ENCODE measurements around the gene MMP7.
A peak's percentile ranks its signal among the peaks of the same experiment; 100 is the strongest.
"Not testable (repeated sequence)": the region's sequence is repeated elsewhere in the genome, so short reads cannot be mapped to it uniquely, and the experiment has no call there.

The MMP7 gene

DNA sequence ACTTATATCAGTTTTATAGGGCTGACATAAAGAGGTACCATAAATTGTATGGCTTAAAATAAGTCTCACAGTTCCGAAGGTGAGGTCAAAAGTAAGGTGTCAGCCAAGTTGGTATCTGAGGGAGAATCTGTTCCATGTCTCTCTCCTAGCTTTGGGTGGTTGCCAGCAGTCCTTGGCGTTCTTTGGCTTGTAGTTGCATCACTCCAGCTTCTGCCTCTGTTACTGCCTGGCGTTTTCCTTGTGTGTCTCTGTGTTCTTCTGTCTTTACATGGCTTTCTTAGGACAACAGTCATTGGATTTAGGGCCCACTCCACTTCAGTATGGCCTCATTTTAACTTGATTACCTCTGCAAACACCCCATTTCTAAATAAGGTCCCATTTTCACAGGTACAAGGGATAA lies 16.7 kb downstream of the MMP7 start:
- no peak for DNase-seq (ENCODE audit: low read depth)
- no peak overlapping the region for H3K4me3 ChIP-seq (ENCODE audit: control insufficient read depth, low read depth, low read length)
- TF ChIP-seq, protein P1, sequence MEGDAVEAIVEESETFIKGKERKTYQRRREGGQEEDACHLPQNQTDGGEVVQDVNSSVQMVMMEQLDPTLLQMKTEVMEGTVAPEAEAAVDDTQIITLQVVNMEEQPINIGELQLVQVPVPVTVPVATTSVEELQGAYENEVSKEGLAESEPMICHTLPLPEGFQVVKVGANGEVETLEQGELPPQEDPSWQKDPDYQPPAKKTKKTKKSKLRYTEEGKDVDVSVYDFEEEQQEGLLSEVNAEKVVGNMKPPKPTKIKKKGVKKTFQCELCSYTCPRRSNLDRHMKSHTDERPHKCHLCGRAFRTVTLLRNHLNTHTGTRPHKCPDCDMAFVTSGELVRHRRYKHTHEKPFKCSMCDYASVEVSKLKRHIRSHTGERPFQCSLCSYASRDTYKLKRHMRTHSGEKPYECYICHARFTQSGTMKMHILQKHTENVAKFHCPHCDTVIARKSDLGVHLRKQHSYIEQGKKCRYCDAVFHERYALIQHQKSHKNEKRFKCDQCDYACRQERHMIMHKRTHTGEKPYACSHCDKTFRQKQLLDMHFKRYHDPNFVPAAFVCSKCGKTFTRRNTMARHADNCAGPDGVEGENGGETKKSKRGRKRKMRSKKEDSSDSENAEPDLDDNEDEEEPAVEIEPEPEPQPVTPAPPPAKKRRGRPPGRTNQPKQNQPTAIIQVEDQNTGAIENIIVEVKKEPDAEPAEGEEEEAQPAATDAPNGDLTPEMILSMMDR (IDR thresholded peaks at IDR 0.05; ENCODE audit: control insufficient read depth, insufficient read depth, low read depth, low read length, missing control alignments), result no peak

DNA sequence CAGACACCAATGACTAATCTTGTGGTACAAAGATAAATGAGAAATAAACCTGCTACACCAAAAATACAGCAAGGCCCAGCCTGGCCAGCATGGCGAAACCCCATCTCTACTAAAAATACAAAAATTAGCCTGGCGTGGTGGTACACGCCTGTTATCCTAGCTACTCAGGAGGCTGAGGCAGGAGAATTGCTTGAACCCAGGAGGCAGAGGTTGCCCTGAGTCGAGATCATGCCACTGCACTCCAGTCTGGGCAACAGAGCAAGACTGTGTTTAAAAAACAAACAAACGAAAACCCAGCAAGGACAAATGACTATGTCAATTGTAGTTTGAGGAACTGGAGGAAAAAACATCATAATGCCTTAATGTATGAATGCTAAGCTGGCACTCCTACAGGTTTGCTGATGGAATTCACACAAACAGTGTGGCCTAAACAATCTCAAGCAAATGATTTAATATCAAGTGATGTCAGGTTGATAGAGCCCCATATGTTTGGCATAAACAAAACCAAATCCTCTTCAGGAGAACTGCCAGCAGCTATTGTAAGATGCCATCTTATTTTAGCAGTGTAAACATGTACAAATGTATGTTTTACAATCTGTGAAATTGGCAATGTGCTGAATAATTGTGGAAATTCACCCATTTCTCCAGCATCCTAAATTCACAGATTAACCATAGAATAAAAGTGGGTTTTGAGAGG lies 20.0 kb downstream of the MMP7 start:
- DNase-seq (ENCODE audit: low read depth), result no peak
- TF ChIP-seq, protein P1 (IDR thresholded peaks at IDR 0.05; ENCODE audit: control insufficient read depth, insufficient read depth, low read depth, low read length, missing control alignments), result no peak
- no peak overlapping the region for H3K4me3 ChIP-seq (ENCODE audit: control insufficient read depth, low read depth, low read length)

DNA sequence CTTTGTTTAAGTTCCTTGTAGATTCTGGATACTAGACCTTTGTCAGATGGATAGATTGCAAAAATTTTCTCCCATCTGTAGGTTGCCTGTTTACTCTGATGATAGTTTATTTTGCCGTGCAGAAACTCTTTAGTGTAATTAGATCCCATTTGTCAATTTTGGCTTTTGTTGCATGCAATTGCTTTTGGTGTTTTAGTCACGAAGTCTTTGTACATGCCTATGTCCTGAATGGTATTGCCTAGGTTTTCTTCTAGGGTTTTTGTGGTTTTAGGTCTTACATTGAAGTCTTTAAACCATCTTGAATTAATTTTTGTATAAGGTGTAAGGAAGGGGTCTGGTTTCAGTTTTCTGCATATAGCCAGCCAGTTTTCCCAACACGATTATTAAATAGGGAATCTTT lies 27.7 kb downstream of the MMP7 start:
- not testable (repeated sequence) for DNase-seq (ENCODE audit: low read depth); H3K4me3 ChIP-seq (ENCODE audit: control insufficient read depth, low read depth, low read length)

DNA sequence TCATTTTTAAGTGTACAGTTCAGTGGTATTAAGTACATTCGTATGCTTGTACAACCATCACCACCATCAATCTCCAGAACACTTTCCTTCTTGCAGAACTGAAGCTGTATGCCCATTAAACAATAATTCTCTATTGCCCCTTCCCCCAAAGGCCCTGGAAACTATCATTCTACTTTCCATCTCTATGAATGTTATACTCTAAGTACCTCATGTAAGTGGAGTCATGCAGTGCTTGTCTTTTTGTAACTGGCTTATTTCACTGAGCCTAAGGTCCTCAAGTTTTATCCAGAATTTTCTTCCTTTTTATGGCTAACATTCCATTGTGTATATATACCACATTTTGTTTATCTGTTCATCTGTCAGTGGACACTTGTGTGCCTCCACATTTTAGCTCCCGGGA lies 29.7 kb downstream of the MMP7 start:
- TF ChIP-seq, protein P1 (IDR thresholded peaks at IDR 0.05; ENCODE audit: control insufficient read depth, insufficient read depth, low read depth, low read length, missing control alignments), result no peak
- no peak for DNase-seq (ENCODE audit: low read depth)
- no peak overlapping the region for H3K4me3 ChIP-seq (ENCODE audit: control insufficient read depth, low read depth, low read length)

DNA sequence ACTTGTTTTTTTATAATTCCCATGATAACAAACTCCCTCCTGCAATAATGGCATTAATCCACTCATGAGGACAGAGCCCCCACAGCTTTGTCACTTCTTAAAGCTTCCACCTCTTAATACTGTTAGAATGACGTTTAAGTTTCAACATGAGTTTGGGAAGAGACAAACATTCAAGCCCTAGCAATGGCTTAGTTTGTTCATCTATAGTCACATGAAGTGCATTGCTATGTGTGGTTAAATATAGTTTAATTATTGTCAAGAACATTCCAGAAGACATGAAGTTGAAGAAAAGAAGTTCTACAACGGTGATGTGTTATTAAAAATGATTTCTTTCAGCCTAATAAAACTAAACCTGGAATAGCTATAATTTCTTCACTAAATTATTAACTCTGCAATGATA lies 30.6 kb downstream of the MMP7 start:
- no peak for DNase-seq (ENCODE audit: low read depth)
- TF ChIP-seq, protein P1 (IDR thresholded peaks at IDR 0.05; ENCODE audit: control insufficient read depth, insufficient read depth, low read depth, low read length, missing control alignments), result no peak

DNA sequence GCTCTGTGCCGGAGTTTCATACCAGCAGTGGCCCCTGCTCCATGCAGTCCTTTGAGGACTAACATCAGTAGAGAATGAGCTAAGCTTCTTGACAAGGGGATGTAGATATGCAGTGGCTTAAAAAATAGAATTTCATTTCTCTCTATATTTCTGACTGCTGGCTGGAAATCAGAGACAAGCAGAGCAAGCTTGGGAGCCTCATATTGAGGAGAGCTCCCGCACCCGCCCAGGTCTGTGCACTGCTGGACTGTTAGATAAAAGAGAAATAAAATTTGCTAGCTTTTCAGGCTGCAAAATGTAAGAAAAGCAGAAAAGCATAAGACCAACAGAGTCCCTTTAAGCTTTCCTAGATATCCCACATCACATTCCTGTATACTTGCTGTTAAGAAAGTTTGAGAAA lies 31.4 kb downstream of the MMP7 start:
- no peak for DNase-seq (ENCODE audit: low read depth)
- H3K4me3 ChIP-seq (ENCODE audit: control insufficient read depth, low read depth, low read length), result no peak overlapping the region
- TF ChIP-seq, protein P1 (IDR thresholded peaks at IDR 0.05; ENCODE audit: control insufficient read depth, insufficient read depth, low read depth, low read length, missing control alignments), result no peak

More for the DNA sequence above, 30.6 kb downstream of the MMP7 start:
- no peak overlapping the region for H3K4me3 ChIP-seq (ENCODE audit: control insufficient read depth, low read depth, low read length)

DNA sequence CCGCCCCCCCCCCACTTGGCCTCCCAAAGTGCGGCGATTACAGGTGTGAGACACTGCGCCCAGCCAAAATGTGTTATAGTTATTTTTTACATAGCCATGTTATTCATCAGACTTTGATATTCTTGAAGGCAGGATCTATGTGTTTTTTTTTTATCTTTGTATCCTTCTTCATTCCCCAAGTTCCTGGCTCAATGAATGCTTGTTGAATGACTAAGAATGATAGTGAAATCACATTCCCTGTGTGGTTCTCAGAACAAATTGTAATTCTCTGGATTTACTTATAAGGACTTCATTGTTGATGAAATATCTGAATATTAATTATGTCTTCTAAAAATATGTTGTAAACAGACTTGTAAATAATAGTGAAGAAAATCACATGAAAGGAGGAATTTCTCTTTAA lies 33.5 kb downstream of the MMP7 start:
- no peak overlapping the region for H3K4me3 ChIP-seq (ENCODE audit: control insufficient read depth, low read depth, low read length)
- DNase-seq (ENCODE audit: low read depth), result peak; percentile 20
- TF ChIP-seq, protein P1 (IDR thresholded peaks at IDR 0.05; ENCODE audit: control insufficient read depth, insufficient read depth, low read depth, low read length, missing control alignments), result no peak
